Neural progenitor cell (in vitro differentiated cells): ENCODE measurements around the gene LRRC61. TPM values are rescaled to one million over a fixed set of nuclear protein-coding genes. Genes with fewer than 3 reads are reported as not detected.

Experiments
- DNase-seq: peaks from one replicate; pipeline ENCODE4 v3.0.0-alpha.2; 2016; ENCODE audit warnings: low spot score
- H2AFZ ChIP-seq: fragments of 200-600 bp; sonication (generic); replicated peaks from 2 replicates; pipeline ENCODE4 v1.6.1; 2016; ENCODE audit warnings: antibody characterized with exemption
- H3F3A ChIP-seq: fragments of 200-600 bp; sonication (generic); 2 replicates; pipeline ENCODE4 v1.6.1; 2016; ENCODE audit warnings: antibody characterized with exemption, low read depth
- H3K27ac ChIP-seq: fragments of 200-600 bp; sonication (generic); 2 replicates; pipeline ENCODE4 v1.5.1; 2016; ENCODE audit warnings: mild to moderate bottlenecking
- H3K27me3 ChIP-seq: fragments of 200-600 bp; sonication (generic); 2 replicates; pipeline ENCODE4 v1.6.1; 2016; ENCODE audit warnings: mild to moderate bottlenecking, moderate library complexity
- H3K36me3 ChIP-seq: fragments of 200-600 bp; sonication (generic); 2 replicates; pipeline ENCODE4 v1.5.1; 2016
- H3K4me1 ChIP-seq: fragments of 200-600 bp; sonication (generic); 2 replicates; pipeline ENCODE4 v1.6.1; 2016; ENCODE audit warnings: mixed run types
- H3K4me2 ChIP-seq: fragments of 200-600 bp; sonication (generic); 2 replicates; pipeline ENCODE4 v1.6.1; 2016
- H3K4me3 ChIP-seq: fragments of 200-600 bp; sonication (generic); 2 replicates; pipeline ENCODE4 v1.5.1; 2016
- H3K79me2 ChIP-seq: fragments of 200-600 bp; sonication (generic); 2 replicates; pipeline ENCODE4 v1.6.1; 2016; ENCODE audit warnings: low read depth
- H3K9ac ChIP-seq: fragments of 200-600 bp; sonication (generic); 2 replicates; pipeline ENCODE4 v1.6.1; 2016
- H3K9me3 ChIP-seq: fragments of 200-600 bp; sonication (generic); 2 replicates; pipeline ENCODE4 v1.5.1; 2016; ENCODE audit warnings: low read depth
- H4K20me1 ChIP-seq: fragments of 200-600 bp; sonication (generic); 2 replicates; pipeline ENCODE4 v1.6.1; 2016; ENCODE audit warnings: low read depth
- H3K27ac Mint-ChIP-seq: 3 replicates; pipeline ENCODE4 v1.8.0; 2021; ENCODE audit warnings: mixed read lengths
- H3K27me3 Mint-ChIP-seq: 2 replicates; pipeline ENCODE4 v1.8.0; 2022; ENCODE audit warnings: low read depth, mild to moderate bottlenecking, inconsistent platforms, moderate library complexity, mixed read lengths; ENCODE audit not compliant: insufficient read depth
- H3K36me3 Mint-ChIP-seq: 3 replicates; pipeline ENCODE4 v1.8.0; 2021; ENCODE audit warnings: mixed read lengths
- H3K4me1 Mint-ChIP-seq: 3 replicates; pipeline ENCODE4 v1.8.0; 2021; ENCODE audit warnings: mixed read lengths
- H3K4me3 Mint-ChIP-seq: 3 replicates; pipeline ENCODE4 v1.8.0; 2021; ENCODE audit warnings: mild to moderate bottlenecking, moderate library complexity, mixed read lengths
- H3K9me3 Mint-ChIP-seq: 3 replicates; pipeline ENCODE4 v1.8.0; 2020; ENCODE audit warnings: mixed read lengths
- CTCF ChIP-seq: fragments of 200-600 bp; sonication (generic); IDR thresholded peaks from 2 replicates; pipeline ENCODE4 v1.5.1; 2017; ENCODE audit warnings: antibody characterized with exemption, mild to moderate bottlenecking
- EZH2 ChIP-seq: fragments of 200-600 bp; sonication (generic); IDR thresholded peaks from 2 replicates; pipeline ENCODE4 v1.6.1; 2017; ENCODE audit warnings: antibody characterized with exemption, mild to moderate bottlenecking, moderate library complexity
- EZH2phosphoT487 ChIP-seq: fragments of 200-600 bp; sonication (generic); IDR thresholded peaks from 2 replicates; pipeline ENCODE4 v1.6.1; 2017; ENCODE audit warnings: antibody characterized with exemption
- total RNA-seq: library from RNA; depleted of rRNA; stranded (reverse); fragments of >200 nt; gene quantifications from 2 replicates; pipeline ENCODE4 v1.2.3, GENCODE V29; 2015; ENCODE audit warnings: low replicate concordance

The LRRC61 gene
- total RNA-seq, 1 donor from 2014 or later, result 2.0 TPM

GRCh38 chr7:150368096-150368883 lies 45.1 kb downstream of the LRRC61 start, which contains the start of gene REPIN1:
TSS of gene REPIN1 (plus strand) at chr7:150368822. CDS start at chr7:150369712, 890 bp downstream.
- Histone ChIP-seq H3K4me2 (peak within 1 kb of the TSS; percentile 96), H3K4me3 (peak within 1 kb of the TSS; percentile 79), H4K20me1 (peaks cover 5% of the 10 kb centered on the region), H2AFZ (peak within 1 kb of the TSS; percentile 82), H3K79me2 (peaks cover 46% of the 10 kb centered on the region), H3K4me1 (peaks cover 19% of the 10 kb centered on the region), H3K36me3 (no peaks in the 10 kb centered on the region), H3K27ac (peak within 1 kb of the TSS; percentile 95), H3K9me3 (no peaks in the 10 kb centered on the region), H3K27me3 (no peaks in the 10 kb centered on the region), H3F3A (peaks cover 33% of the 10 kb centered on the region), H3K9ac (peak within 1 kb of the TSS; percentile 72)
- Mint-ChIP-seq H3K4me1 (peaks cover 57% of the 10 kb centered on the region), H3K27me3 (no peaks in the 10 kb centered on the region), H3K36me3 (peaks cover 5% of the 10 kb centered on the region), H3K9me3 (no peaks in the 10 kb centered on the region), H3K27ac (peak within 1 kb of the TSS; percentile 98), H3K4me3 (peak within 1 kb of the TSS; percentile 96)
- DNase-seq, result peak; percentile 95
- TF ChIP-seq CTCF, result no peak
- TF ChIP-seq EZH2phosphoT487, result no peak
- TF ChIP-seq EZH2, result no peak

DNA sequence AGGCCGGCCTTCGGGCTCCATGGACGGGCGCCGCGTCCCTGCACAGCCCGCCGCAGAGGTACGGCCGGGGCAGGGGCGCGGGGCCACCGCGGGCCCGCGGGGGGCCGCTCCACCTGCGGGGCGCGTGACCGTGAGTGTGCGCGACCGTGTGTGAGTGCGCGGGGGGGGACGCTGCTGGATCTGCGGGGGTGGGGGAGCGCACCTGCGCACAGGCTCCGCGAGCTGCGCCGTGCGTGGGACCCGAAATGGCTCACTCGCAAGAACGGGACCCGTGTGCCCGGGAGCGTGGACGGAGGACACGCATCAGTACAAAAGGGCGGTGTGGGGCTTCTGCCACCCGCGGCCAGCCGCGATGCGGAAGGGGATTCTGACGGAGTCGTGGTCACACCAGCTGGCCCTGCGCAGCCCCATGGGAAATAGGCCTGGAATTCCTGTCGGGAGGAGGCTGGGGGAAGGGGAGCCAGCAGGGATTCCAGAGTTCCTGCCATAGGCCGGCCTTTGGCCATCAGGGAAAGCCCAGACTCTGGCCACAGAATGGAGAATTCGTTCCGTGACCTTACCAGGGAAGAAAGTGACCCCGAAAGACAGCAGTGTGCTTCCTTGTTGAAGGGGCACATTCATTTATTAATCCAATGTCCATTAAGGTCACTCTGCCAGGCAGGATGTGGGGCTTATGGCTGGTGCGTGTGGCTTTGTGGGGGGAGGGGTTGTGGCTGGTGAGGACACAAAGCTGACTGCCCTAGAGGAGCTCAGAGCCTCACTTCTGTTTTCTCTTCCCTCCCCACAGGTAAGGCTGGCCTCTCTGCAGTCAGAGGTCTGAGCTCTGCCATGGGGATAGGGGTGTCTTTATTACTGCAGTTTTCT lies 46.0 kb downstream of the LRRC61 start:
- peak overlapping the region; percentile 98 for H3K27ac Mint-ChIP-seq
- TF ChIP-seq CTCF (no peak), EZH2phosphoT487 (no peak), EZH2 (no peak)
- H3K4me1 Mint-ChIP-seq, result peaks cover 57% of the 10 kb centered on the region
- H3K79me2 ChIP-seq, result peaks cover 54% of the 10 kb centered on the region
- H3K4me1 ChIP-seq, result peaks cover 19% of the 10 kb centered on the region
- H3K9ac ChIP-seq, result peak overlapping the region; percentile 72
- H3K36me3 ChIP-seq, result no peaks in the 10 kb centered on the region
- H3K27me3 ChIP-seq, result no peaks in the 10 kb centered on the region
- no peaks in the 10 kb centered on the region for H3K9me3 ChIP-seq
- no peaks in the 10 kb centered on the region for H3K9me3 Mint-ChIP-seq
- peaks cover 36% of the 10 kb centered on the region for H3F3A ChIP-seq
- peaks cover 11% of the 10 kb centered on the region for H3K36me3 Mint-ChIP-seq
- H3K27me3 Mint-ChIP-seq, result no peaks in the 10 kb centered on the region
- peak; percentile 92 for DNase-seq
- H3K4me2 ChIP-seq, result peak overlapping the region; percentile 96
- H4K20me1 ChIP-seq, result peaks cover 12% of the 10 kb centered on the region
- peak overlapping the region; percentile 79 for H3K4me3 ChIP-seq
- no peak overlapping the region for H2AFZ ChIP-seq
- H3K4me3 Mint-ChIP-seq, result peak overlapping the region; percentile 96
- peak overlapping the region; percentile 95 for H3K27ac ChIP-seq

DNA sequence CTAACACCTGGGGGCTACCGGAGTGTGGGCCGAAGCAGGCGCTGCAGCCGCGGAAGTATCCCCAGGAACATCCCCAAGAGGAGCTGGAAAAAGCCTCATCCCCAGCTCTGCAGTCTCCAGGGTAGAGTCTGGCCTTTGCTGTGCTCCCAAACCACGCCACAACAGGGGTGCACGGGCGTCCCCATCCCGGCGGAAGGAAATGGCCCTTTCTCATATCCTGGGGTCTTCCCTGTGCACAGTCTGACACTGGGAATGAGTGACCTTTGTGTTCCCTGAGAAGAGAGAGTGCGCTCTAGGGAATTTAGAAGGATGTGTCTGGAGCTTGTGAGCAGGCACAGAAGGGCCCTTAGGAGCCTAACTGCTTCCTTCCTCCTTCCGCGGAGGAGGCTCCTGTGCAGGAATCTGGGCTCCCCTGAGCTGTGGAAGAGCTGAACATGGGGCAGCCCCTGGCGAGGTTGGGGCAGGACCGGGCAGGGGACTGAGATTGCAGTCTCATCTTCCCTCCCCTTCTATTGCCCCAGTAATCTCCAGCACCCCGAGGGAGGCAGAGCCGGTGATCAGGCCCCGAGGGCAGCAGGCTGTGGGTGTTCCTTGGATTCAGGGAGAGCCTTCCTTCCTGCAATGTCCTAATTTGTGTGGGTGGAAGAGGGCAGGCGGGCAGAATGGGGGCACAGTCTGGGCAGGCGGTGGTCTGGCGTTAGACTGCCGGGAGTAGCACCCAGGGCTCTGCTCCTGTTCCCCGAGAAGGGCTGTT lies 46.8 kb downstream of the LRRC61 start:
- DNase-seq, result peak; percentile 6
- Histone ChIP-seq H3F3A (peaks cover 36% of the 10 kb centered on the region), H3K79me2 (peaks cover 55% of the 10 kb centered on the region), H3K27me3 (no peaks in the 10 kb centered on the region), H3K36me3 (no peaks in the 10 kb centered on the region), H3K9me3 (no peaks in the 10 kb centered on the region), H3K4me3 (peak overlapping the region; percentile 79), H3K4me2 (peak overlapping the region; percentile 96), H3K27ac (peak overlapping the region; percentile 95), H2AFZ (no peak overlapping the region), H4K20me1 (peaks cover 12% of the 10 kb centered on the region), H3K4me1 (peaks cover 19% of the 10 kb centered on the region), H3K9ac (peak overlapping the region; percentile 43)
- peak overlapping the region; percentile 96 for H3K4me3 Mint-ChIP-seq
- H3K27me3 Mint-ChIP-seq, result peaks cover 3% of the 10 kb centered on the region
- peaks cover 17% of the 10 kb centered on the region for H3K36me3 Mint-ChIP-seq
- H3K9me3 Mint-ChIP-seq, result no peaks in the 10 kb centered on the region
- peak overlapping the region; percentile 98 for H3K27ac Mint-ChIP-seq
- peaks cover 57% of the 10 kb centered on the region for H3K4me1 Mint-ChIP-seq
- TF ChIP-seq CTCF, result no peak
